A549 treated with RU486 at 1 μM for 4 hours (cell line): ENCODE measurements around the gene ERCC1. TPM values are rescaled to one million over a fixed set of nuclear protein-coding genes. Genes with fewer than 3 reads are reported as not detected.

ENCODE experiments used
- total RNA-seq: library from RNA; stranded (reverse); fragments of 200-300 nt; extraction: Qiagen RNA extraction; gene quantifications from 5 replicates; pipeline ENCODE4 v1.2.3, GENCODE V29; 2022; ENCODE audit warnings: low read depth

ERCC1 gene
- 129 to 169 TPM (median 150 TPM) in 5 replicates for total RNA-seq

GRCh38 chr19:45423589-45424190, at the start of gene ERCC1:
TSS of gene ERCC1 (minus strand) at chr19:45423917. CDS start at chr19:45423374, 543 bp downstream.

GRCh38 chr19:45467456-45468158, 43.9 kb upstream of the ERCC1 start, which contains the start of gene FOSB:
TSS of gene FOSB (plus strand) at chr19:45467996. CDS start at chr19:45468587, 591 bp downstream.

GRCh38 chr19:45406226-45407090, 17.3 kb downstream of the ERCC1 start, which contains the start of gene POLR1G:
TSS of gene POLR1G (plus strand) at chr19:45406644. CDS start at chr19:45406697, 53 bp downstream.

GRCh38 chr19:45404557-45405434, 18.9 kb downstream of the ERCC1 start, which contains the start of gene PPP1R13L:
TSS of gene PPP1R13L (minus strand) at chr19:45405069. CDS start at chr19:45398318, 6,751 bp downstream.

GRCh38 chr19:45370410-45371204, 53.1 kb downstream of the ERCC1 start, which contains the start of gene ERCC2:
TSS of gene ERCC2 (minus strand) at chr19:45370573. CDS start at chr19:45370540, 33 bp downstream.

Other genes starting within 250 kb of the ERCC1 start
- 31.7 to 46.6 TPM (median 38.0 TPM) in 5 replicates for gene TRAPPC6A, start 245.7 kb downstream of the ERCC1 start, total RNA-seq
- 10.0 to 18.3 TPM (median 14.8 TPM) in 5 replicates for gene BLOC1S3, start 245.1 kb downstream of the ERCC1 start, total RNA-seq
- 0.56 to 1.6 TPM (median 0.98 TPM) in 5 replicates for gene EXOC3L2, start 178.5 kb downstream of the ERCC1 start, total RNA-seq
- gene MARK4, start 172.6 kb downstream of the ERCC1 start, total RNA-seq = 6.0 to 8.1 TPM (median 6.7 TPM) in 5 replicates
- gene CKM, start 101.0 kb downstream of the ERCC1 start, total RNA-seq = not detected in 5 replicates
- gene KLC3, start 83.2 kb downstream of the ERCC1 start, total RNA-seq = 0.51 to 0.74 TPM (median 0.65 TPM) in 5 replicates
- gene ERCC2, start 53.3 kb downstream of the ERCC1 start, total RNA-seq = 9.5 to 13.8 TPM (median 12.5 TPM) in 5 replicates
- 24.1 to 30.7 TPM (median 26.0 TPM) in 5 replicates for gene PPP1R13L, start 18.8 kb downstream of the ERCC1 start, total RNA-seq
- 41.0 to 57.9 TPM (median 48.2 TPM) in 5 replicates for gene POLR1G, start 17.3 kb downstream of the ERCC1 start, total RNA-seq
- 14.6 to 21.8 TPM (median 17.2 TPM) in 5 replicates for gene FOSB, start 44.1 kb upstream of the ERCC1 start, total RNA-seq
- gene RTN2, start 73.1 kb upstream of the ERCC1 start, total RNA-seq = 8.8 to 12.4 TPM (median 9.7 TPM) in 5 replicates
- 6.2 to 8.0 TPM (median 7.0 TPM) in 5 replicates for gene PPM1N, start 74.5 kb upstream of the ERCC1 start, total RNA-seq
- 110 to 143 TPM (median 134 TPM) in 5 replicates for gene VASP, start 83.6 kb upstream of the ERCC1 start, total RNA-seq
- gene OPA3, start 160.9 kb upstream of the ERCC1 start, total RNA-seq = 11.8 to 17.6 TPM (median 14.7 TPM) in 5 replicates
- gene GPR4, start 178.3 kb upstream of the ERCC1 start, total RNA-seq = 0.07 to 0.21 TPM (median 0.14 TPM) in 4 of 5 replicates, not detected in the other
- 20.3 to 23.8 TPM (median 21.3 TPM) in 5 replicates for gene EML2, start 215.5 kb upstream of the ERCC1 start, total RNA-seq
- 2.3 to 3.8 TPM (median 2.6 TPM) in 5 replicates for gene GIPR, start 244.3 kb upstream of the ERCC1 start, total RNA-seq